ENCODE data around the gene ARCN1. TPM values are rescaled to one million over a fixed set of nuclear protein-coding genes. Genes with fewer than 3 reads are reported as not detected.
A peak's percentile ranks its signal among the peaks of the same experiment; 100 is the strongest.
"Not testable (repeated sequence)": the region's sequence is repeated elsewhere in the genome, so short reads cannot be mapped to it uniquely, and the experiment has no call there.

The ARCN1 gene
- total RNA-seq, 2 experiments from 2014 or later = 180 to 182 TPM

DNA sequence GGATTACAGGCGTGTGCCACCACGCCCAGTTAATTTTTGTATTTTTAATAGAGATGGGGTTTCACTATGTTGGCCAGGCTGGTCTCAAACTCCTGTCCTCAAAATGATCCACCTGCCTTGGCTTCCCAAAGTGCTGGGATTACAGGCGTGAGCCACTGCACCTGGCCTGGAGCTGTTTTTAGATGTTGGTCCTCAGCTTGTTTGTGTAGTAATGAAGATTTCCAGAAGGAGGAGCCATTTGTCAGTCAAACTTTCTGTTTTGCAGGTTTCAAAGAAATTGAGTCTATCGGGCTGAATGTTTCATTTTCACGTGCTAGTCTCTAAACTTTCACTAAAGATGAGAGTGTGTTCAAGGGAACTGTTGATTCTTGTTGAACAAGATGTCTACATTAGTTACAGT, 22.8 kb downstream of the ARCN1 start:
- DNase-seq, H3K27me3 Mint-ChIP-seq, H3K4me3 Mint-ChIP-seq, H3K9me3 Mint-ChIP-seq: not testable (repeated sequence)
- H3K36me3 Mint-ChIP-seq = peaks cover 44% of the 10 kb centered on the region
- ChIA-PET CTCF (interaction anchor here (0.7 to 6.8 kb wide), 17 partner anchors 10 to 362 kb away, joined by 3 to 137 read pairs (median 3); partner anchors contain the start of genes ARCN1 and PHLDB1), POLR2A (interaction anchor here (0.6 to 1.5 kb wide), 3 partner anchors 14 to 419 kb away, joined by 3 to 4 read pairs (median 4); no protein-coding TSS in a partner anchor)
- intact Hi-C loops (cut with micrococcal nuclease) = loop anchor here (1.0 to 2.0 kb wide), 3 partner anchors 16 to 64 kb away; partner anchors contain the start of gene ARCN1
- H3K4me1 Mint-ChIP-seq (ENCODE audit: low read depth) = peaks cover 14% of the 10 kb centered on the region
- H3K27ac Mint-ChIP-seq = peak overlapping the region; percentile 60

DNA sequence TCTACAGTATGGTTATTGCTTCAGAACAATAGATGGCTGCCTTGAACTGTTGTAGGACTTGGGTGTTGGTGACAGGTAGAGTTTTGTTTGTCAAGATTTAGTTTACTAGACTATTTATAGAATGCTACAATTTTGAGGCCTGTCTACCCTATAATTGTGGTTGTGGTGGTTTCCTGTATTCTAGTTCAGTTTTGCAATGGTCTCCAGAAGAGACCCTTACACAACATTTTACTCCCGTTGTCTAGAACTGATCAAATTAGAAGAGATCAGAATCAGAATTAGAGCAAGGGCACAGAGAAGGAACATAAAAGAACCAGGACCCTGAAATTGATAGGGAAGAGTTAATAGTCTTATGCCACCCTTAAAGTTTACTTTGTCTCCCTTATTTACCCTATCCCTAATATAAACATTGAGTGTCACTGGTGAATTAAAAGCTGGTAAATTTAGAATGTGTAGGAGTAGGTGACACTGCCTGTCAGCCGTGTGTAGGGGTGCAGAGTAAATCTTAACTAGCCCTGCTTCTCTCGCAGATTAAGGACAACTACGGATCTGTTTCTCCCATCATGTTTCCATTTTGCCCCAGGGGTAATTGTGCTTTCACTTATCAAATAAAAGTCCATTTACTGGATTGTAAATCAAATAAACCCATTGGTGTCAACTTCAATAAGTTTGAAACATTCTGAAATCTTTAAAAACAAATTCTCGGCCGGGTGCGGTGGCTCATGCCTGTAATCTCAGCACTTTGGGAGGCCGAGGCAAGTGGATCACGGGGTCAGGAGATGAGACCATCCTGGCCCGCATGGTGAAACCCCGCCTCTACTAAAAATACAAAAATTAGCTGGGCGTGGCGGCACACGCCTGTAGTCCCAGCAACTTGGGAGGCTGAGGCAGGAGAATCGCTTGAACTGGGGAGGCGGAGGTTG, 24.3 kb downstream of the ARCN1 start:
- Mint-ChIP-seq H3K27ac (peak overlapping the region; percentile 23), H3K27me3 (no peaks in the 10 kb centered on the region), H3K4me3 (no peak overlapping the region), H3K9me3 (no peaks in the 10 kb centered on the region), H3K4me1 (ENCODE audit: low read depth) (peaks cover 14% of the 10 kb centered on the region), H3K36me3 (peaks cover 45% of the 10 kb centered on the region)
- no peak for DNase-seq
- ChIA-PET CTCF (interaction anchor here (1.3 to 6.8 kb wide), 2 partner anchors 12 to 361 kb away, joined by 3 to 137 read pairs; partner anchors contain the start of gene PHLDB1), POLR2A (no interaction called here)
- intact Hi-C loops (cut with micrococcal nuclease) = no loop called here

DNA sequence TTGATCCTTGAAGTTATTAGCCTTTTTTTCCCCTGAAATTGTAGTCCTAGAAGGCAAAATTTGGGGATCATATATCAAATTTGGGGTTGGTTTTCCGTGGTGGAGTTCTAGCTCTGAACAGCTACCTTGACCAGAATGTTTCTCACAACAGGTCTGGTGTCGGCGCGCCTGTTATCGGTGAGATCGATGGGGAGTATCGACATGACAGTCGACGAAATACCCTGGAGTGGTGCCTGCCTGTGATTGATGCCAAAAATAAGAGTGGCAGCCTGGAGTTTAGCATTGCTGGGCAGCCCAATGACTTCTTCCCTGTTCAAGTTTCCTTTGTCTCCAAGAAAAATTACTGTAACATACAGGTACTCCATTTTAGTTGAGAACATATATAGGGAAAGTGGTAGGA, 25.3 kb downstream of the ARCN1 start:
- Mint-ChIP-seq H3K27ac (no peak overlapping the region), H3K9me3 (no peaks in the 10 kb centered on the region), H3K4me1 (ENCODE audit: low read depth) (peaks cover 14% of the 10 kb centered on the region), H3K4me3 (no peak overlapping the region), H3K27me3 (no peaks in the 10 kb centered on the region), H3K36me3 (peaks cover 52% of the 10 kb centered on the region)
- intact Hi-C loops (cut with micrococcal nuclease) = no loop called here
- POLR2A ChIA-PET = no interaction called here
- CTCF ChIA-PET = interaction anchor here (6.8 kb wide), 1 partner anchor 11 kb away, joined by 137 read pairs; the partner anchor contains the start of gene PHLDB1
- DNase-seq = no peak

DNA sequence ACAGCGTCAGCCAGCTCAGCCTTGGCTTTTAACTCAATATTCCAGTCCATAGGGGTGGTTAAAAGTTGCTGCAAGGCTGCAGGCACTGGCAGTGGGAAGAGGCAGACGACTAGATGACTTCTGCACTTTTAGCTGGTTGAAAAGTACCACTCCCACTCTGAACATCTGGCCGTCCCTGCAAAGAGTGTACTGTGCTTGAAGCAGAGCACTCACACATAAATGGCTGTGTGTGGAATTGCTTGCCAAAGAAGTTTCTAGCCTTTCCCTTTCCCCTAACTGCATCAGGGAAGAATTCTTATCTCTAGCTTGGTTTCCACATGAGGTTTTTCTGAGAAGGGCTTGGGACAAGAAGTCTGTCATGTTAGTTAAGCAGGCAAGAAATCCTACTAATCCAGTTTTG, 30.1 kb downstream of the ARCN1 start:
- no peak for DNase-seq
- H3K27ac Mint-ChIP-seq = no peak overlapping the region
- no peaks in the 10 kb centered on the region for H3K9me3 Mint-ChIP-seq
- no peaks in the 10 kb centered on the region for H3K4me1 Mint-ChIP-seq (ENCODE audit: low read depth)
- H3K36me3 Mint-ChIP-seq = peaks cover 28% of the 10 kb centered on the region
- H3K27me3 Mint-ChIP-seq = no peaks in the 10 kb centered on the region
- ChIA-PET POLR2A (no interaction called here), CTCF (no interaction called here)
- intact Hi-C loops (cut with micrococcal nuclease) = no loop called here
- H3K4me3 Mint-ChIP-seq = no peak overlapping the region

DNA sequence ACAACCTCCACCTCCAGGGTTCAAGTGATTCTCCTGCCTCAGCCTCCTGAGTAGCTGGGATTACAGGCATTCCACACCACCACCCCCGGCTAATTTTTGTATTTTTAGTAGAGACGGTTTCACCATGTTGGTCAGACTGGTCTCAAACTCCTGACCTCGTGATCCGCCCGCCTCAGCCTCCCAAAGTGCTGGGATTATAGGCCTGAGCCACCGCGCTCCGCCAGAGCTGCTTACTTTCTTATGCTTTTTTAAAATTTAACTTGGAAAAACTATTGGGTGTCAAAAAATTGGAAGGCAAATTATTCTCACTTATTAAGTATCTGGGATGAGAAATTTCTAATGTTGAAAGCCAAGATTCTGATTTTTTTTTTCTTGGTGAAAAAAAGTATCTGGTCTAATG, 31.5 kb downstream of the ARCN1 start:
- POLR2A ChIA-PET = interaction anchor here (0.7 kb wide), 1 partner anchor 26 kb away, joined by 4 read pairs; no protein-coding TSS in a partner anchor
- not testable (repeated sequence) for H3K27me3 Mint-ChIP-seq

DNA sequence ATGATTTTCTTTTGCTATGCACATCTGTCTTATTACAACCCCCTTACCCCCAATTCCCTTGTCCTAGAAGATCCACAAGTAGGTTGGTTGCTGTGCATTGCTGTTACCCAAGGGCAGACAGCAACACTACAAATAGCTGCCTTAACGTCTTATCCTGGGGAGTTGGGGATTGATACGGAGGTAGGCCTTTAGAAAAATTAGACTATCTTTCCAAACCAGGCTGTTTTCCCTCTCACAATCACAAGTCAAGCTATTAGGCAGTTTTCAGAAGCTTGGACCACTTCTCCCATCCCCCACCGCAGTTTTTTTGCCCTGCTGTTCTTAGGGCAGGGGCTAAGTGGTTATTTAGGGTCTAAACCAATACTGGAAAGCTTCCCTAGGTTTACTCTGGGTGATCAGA, 32.4 kb downstream of the ARCN1 start:
- no peaks in the 10 kb centered on the region for H3K9me3 Mint-ChIP-seq
- ChIA-PET POLR2A (interaction anchor here (1.1 kb wide), 1 partner anchor 11 kb away, joined by 3 read pairs; no protein-coding TSS in a partner anchor), CTCF (interaction anchor here (11.7 kb wide), 1 partner anchor 10 kb away, joined by 137 read pairs; no protein-coding TSS in a partner anchor)
- no peak overlapping the region for H3K4me3 Mint-ChIP-seq
- DNase-seq = no peak
- no peak overlapping the region for H3K27ac Mint-ChIP-seq
- peaks cover 9% of the 10 kb centered on the region for H3K27me3 Mint-ChIP-seq
- intact Hi-C loops (cut with micrococcal nuclease) = no loop called here
- H3K4me1 Mint-ChIP-seq (ENCODE audit: low read depth) = peaks cover 13% of the 10 kb centered on the region
- H3K36me3 Mint-ChIP-seq = peaks cover 19% of the 10 kb centered on the region

More for the DNA sequence above, 31.5 kb downstream of the ARCN1 start:
- H3K4me1 Mint-ChIP-seq (ENCODE audit: low read depth); DNase-seq; H3K27ac Mint-ChIP-seq; H3K4me3 Mint-ChIP-seq; H3K9me3 Mint-ChIP-seq; intact Hi-C loops (cut with micrococcal nuclease): not testable (repeated sequence)
- H3K36me3 Mint-ChIP-seq = peaks cover 22% of the 10 kb centered on the region
- CTCF ChIA-PET = interaction anchor here (0.7 to 11.7 kb wide), 3 partner anchors 10 to 455 kb away, joined by 3 to 137 read pairs (median 3); no protein-coding TSS in a partner anchor

DNA sequence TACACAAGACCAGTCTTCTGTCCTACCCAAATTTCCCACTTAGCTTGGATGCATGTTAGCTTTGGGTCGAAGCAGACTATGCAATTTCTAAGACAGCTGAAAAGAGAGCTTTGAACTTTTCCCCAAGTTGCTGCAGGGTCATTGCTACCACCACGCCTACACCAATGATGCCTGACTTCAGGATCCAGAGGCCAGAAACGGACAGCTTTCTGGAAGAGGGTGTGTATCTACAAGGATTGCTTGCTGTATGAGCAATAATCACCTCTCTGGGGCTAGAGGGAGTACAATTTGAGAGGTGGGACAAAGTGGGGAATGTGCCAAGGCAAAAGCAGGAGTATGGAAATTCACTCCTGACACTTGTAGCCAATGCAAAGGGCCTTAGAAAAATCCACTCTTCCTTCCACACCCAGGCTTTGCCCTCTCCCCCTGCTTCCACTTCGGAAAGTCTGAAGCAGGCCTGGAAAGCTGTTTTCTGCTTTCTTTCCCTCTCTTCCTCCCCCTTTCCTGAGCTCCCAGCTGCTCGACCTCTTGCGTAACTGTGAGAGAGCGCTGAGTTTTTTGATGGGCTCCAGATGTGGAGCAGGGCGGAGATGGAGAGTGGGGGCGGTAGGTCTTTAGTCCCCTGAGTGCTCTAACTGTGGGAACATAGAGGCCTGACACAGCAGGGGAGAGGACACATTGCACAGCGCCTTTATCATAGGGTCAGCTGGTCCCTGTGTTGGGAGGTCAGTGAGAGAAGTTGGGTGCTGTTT, 33.1 kb downstream of the ARCN1 start:
- no peak for DNase-seq
- H3K4me1 Mint-ChIP-seq (ENCODE audit: low read depth) = peaks cover 18% of the 10 kb centered on the region
- H3K27me3 Mint-ChIP-seq = peaks cover 12% of the 10 kb centered on the region
- H3K4me3 Mint-ChIP-seq = no peak overlapping the region
- intact Hi-C loops (cut with micrococcal nuclease) = no loop called here
- ChIA-PET CTCF (interaction anchor here (11.7 kb wide), 1 partner anchor 11 kb away, joined by 137 read pairs; no protein-coding TSS in a partner anchor), POLR2A (interaction anchor here (1.1 kb wide), 1 partner anchor 12 kb away, joined by 3 read pairs; no protein-coding TSS in a partner anchor)
- no peaks in the 10 kb centered on the region for H3K9me3 Mint-ChIP-seq
- H3K27ac Mint-ChIP-seq = no peak overlapping the region
- peaks cover 13% of the 10 kb centered on the region for H3K36me3 Mint-ChIP-seq

DNA sequence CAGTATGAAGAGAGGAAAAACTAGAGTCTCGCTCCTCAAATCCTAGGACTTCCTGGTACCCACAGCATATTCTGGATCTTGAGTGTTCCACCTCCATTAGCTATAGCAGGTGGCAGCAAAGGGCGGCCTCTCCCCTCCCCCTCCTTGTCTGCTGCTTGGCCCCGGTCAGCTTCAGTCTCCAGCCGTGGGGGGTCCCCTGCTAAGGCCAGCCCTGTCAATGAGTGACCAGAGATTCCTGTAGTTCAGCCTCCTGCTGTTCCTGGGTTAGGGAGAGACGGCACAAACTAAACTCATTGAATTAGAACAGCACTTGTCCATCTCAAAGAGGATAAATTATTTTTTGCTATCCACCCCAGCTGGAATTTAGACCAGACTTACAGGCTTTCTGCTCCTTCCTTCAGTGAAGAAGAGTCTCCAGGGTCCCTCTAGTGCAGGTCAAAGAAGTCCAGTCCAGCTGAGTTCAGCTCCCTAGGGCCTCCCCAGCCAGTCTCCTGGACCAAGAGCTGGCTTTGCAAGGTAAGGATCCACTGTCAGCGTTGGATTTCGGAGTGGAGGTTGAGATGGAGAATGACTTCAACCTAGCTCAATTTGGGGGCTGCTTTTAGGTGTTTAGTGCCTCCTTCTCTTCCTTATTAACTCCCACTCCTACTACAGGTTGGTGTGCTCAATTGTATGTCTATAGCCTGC, 34.1 kb downstream of the ARCN1 start:
- no peak overlapping the region for H3K27ac Mint-ChIP-seq
- H3K9me3 Mint-ChIP-seq = no peaks in the 10 kb centered on the region
- H3K4me1 Mint-ChIP-seq (ENCODE audit: low read depth) = peaks cover 22% of the 10 kb centered on the region
- intact Hi-C loops (cut with micrococcal nuclease) = no loop called here
- ChIA-PET CTCF (interaction anchor here (0.6 to 11.7 kb wide), 4 partner anchors 8 to 89 kb away, joined by 4 to 137 read pairs (median 4); no protein-coding TSS in a partner anchor), POLR2A (interaction anchor here (0.9 kb wide), 1 partner anchor 29 kb away, joined by 3 read pairs; no protein-coding TSS in a partner anchor)
- DNase-seq = no peak
- H3K4me3 Mint-ChIP-seq = no peak overlapping the region
- H3K36me3 Mint-ChIP-seq = peaks cover 9% of the 10 kb centered on the region
- H3K27me3 Mint-ChIP-seq = peaks cover 12% of the 10 kb centered on the region

DNA sequence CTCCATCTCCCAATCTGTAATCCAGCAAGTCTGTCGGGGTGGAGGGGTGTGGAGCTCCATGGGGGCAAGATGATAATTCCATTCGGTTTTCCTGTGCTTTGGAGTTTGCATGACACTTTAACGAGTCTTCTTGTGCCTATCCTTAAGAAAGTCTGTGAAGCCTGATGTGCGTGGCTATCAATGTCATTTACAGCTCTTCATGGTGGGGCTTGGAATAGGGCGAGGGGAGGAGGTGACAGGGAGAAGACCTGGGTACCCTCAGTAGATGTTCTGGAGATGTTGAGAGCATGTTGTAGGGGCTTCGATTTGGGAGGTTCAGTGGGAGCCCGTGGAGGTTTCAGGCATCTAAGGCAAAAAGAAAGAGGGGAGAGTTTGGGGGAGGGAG, 34.6 kb downstream of the ARCN1 start:
- CTCF ChIA-PET = interaction anchor here (0.6 to 11.7 kb wide), 5 partner anchors 9 to 229 kb away, joined by 3 to 137 read pairs (median 4); no protein-coding TSS in a partner anchor
- no peak for DNase-seq
- Mint-ChIP-seq H3K36me3 (peaks cover 7% of the 10 kb centered on the region), H3K27ac (no peak overlapping the region), H3K9me3 (no peaks in the 10 kb centered on the region), H3K4me3 (peak overlapping the region; percentile 22), H3K4me1 (ENCODE audit: low read depth) (peaks cover 22% of the 10 kb centered on the region), H3K27me3 (peaks cover 12% of the 10 kb centered on the region)
- POLR2A ChIA-PET = interaction anchor here (0.9 kb wide), 1 partner anchor 29 kb away, joined by 3 read pairs; no protein-coding TSS in a partner anchor
- intact Hi-C loops (cut with micrococcal nuclease) = no loop called here

DNA sequence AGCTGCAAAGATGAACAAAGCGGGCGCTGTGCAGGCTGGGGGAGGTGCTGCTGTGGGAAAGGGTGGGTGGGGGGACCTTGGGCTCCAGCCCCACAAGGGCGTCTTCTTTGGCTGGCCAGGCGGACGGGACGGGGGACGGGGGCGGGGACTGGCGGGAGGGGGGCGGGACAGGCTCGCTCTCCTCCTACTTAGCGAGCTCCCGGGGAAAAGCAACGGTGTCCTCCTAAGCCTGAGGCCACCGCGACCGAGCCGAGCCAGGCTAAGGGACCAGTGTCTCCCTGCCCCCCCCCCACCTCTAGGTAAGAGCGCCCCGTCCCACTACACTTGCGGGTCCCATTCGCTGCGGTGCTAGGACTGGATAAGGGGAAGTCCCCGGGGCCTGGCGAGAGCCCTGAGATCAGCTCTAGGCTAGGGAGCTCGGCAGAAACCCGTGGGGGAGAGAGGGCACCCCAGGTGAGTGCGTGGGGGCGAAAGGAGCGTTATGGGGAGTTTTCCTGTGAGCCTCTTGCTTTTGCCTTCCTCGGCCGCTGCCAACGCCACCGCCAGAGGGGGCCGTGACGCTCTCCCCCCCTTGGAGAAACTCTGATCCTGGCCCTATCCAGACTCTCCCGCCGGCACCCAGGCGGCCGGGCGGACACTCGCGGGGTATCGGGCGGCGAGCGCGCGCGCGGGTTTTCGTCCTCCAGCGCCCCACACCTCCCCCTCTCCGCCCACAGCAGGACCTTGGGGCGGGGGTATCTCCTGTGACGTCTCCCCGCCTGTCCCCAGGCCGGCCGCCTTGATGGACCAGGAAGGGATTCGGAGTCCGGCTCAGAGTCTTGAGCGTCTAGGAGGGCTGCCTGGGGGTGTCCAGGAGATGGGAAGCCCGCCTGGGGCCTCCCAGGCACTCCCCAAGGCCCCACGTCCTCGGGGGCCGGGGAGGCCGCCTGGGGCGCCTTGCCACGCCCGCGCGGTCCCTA, 35.5 kb downstream of the ARCN1 start, which contains the start of gene PHLDB1:
TSS of gene PHLDB1 (plus strand) at position 215 of the 959 bp plus-strand sequence. CDS start 6,222 bp downstream, outside the sequence.
- Mint-ChIP-seq H3K9me3 (no peaks in the 10 kb centered on the region), H3K27ac (no peak within 1 kb of the TSS), H3K4me1 (ENCODE audit: low read depth) (peaks cover 22% of the 10 kb centered on the region), H3K27me3 (peaks cover 12% of the 10 kb centered on the region), H3K4me3 (peak within 1 kb of the TSS; percentile 64), H3K36me3 (peaks cover 1% of the 10 kb centered on the region)
- CTCF ChIA-PET = interaction anchor here (0.6 to 11.7 kb wide), 2 partner anchors 14 to 229 kb away, joined by 3 to 137 read pairs; no protein-coding TSS in a partner anchor
- intact Hi-C loops (cut with micrococcal nuclease) = loop anchor here (1.0 kb wide), 1 partner anchor 34 kb away; no protein-coding TSS in a partner anchor
- POLR2A ChIA-PET = no interaction called here
- DNase-seq = peak; percentile 57
